Lower leg skin (tissue), 3 donors: ENCODE measurements around the gene IRF1.

Experiments used
- POLR2A ChIP-seq, 2 donors: fragments of 450-650 bp; IDR thresholded peaks; one replicate each; pipeline ENCODE4 v1.6.1; 2016 to 2017; ENCODE audit warnings: antibody characterized with exemption in 2 of 2, mild to moderate bottlenecking in 1 of 2, moderate library complexity in 1 of 2
- TF ChIP-seq, protein P1 (sequence below), 3 donors: fragments of 450-650 bp; IDR thresholded peaks; one replicate each; pipeline ENCODE4 v1.5.1; 2016; ENCODE audit warnings: antibody characterized with exemption in 3 of 3, mild to moderate bottlenecking in 3 of 3, moderate library complexity in 2 of 3

DNA sequence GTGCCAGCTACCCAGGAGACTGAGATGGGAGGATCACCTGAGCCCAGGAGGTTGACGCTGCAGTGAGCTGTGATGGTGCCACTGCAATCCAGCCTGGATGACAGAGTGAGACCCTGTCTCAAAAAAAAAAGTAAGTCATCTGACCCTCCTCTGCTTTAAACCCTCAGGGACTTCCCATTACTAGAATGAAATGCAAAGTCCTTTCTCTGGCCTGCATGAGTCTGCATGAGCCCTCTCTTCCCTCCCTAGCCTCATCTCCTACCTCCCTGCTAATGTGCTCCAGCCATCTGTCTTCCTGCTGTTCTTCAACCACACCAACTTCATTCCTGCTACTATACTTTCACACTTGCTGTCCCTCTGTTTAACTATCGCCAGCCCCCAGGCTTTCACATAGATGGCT is 37.4 kb upstream of the IRF1 start:
- TF ChIP-seq, protein P1, sequence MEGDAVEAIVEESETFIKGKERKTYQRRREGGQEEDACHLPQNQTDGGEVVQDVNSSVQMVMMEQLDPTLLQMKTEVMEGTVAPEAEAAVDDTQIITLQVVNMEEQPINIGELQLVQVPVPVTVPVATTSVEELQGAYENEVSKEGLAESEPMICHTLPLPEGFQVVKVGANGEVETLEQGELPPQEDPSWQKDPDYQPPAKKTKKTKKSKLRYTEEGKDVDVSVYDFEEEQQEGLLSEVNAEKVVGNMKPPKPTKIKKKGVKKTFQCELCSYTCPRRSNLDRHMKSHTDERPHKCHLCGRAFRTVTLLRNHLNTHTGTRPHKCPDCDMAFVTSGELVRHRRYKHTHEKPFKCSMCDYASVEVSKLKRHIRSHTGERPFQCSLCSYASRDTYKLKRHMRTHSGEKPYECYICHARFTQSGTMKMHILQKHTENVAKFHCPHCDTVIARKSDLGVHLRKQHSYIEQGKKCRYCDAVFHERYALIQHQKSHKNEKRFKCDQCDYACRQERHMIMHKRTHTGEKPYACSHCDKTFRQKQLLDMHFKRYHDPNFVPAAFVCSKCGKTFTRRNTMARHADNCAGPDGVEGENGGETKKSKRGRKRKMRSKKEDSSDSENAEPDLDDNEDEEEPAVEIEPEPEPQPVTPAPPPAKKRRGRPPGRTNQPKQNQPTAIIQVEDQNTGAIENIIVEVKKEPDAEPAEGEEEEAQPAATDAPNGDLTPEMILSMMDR (IDR thresholded peaks at IDR 0.05): no peak
- no peak for TF ChIP-seq POLR2A (IDR thresholded peaks at IDR 0.05)
